Measurements from ENCODE around the gene TREX2.

DNA sequence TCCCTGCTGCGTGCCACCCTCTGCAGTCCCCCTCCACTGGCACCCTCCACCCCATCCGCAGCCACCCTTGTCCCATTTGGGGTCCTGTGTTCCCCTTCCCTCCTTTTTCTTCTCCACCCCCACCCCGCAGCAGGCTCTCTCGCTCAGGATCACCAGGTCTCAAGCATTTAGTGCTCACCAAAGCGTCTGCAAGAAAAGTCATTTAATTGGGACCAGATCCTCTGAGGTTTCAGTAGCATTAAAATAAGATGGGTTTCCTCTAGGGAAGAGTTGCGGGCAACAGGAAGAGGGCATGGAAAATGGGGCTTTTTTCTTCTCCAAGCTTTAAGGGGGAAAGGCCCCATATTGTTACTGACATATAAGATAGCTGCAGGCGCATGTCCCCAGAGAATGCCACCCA, 29.4 kb upstream of the TREX2 start:
- TF ChIP-seq, protein P1, sequence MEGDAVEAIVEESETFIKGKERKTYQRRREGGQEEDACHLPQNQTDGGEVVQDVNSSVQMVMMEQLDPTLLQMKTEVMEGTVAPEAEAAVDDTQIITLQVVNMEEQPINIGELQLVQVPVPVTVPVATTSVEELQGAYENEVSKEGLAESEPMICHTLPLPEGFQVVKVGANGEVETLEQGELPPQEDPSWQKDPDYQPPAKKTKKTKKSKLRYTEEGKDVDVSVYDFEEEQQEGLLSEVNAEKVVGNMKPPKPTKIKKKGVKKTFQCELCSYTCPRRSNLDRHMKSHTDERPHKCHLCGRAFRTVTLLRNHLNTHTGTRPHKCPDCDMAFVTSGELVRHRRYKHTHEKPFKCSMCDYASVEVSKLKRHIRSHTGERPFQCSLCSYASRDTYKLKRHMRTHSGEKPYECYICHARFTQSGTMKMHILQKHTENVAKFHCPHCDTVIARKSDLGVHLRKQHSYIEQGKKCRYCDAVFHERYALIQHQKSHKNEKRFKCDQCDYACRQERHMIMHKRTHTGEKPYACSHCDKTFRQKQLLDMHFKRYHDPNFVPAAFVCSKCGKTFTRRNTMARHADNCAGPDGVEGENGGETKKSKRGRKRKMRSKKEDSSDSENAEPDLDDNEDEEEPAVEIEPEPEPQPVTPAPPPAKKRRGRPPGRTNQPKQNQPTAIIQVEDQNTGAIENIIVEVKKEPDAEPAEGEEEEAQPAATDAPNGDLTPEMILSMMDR (IDR thresholded peaks at IDR 0.05) = no peak
- TF ChIP-seq POLR2AphosphoS5 (IDR thresholded peaks at IDR 0.05) (no peak), POLR2A (IDR thresholded peaks at IDR 0.05) (no peak)
